ENCODE measurements around the gene KLK11. TPM values are rescaled to one million over a fixed set of nuclear protein-coding genes. Genes with fewer than 3 reads are reported as not detected.

The KLK11 gene
- polyA plus RNA-seq (2013, experiment 1 of 2), result not detected
- not detected for polyA plus RNA-seq (2013, experiment 2 of 2)

GRCh38 chr19:51026554-51026831 is at the start of gene KLK11:
TSS of gene KLK11 (minus strand) at chr19:51026616. CDS start at chr19:51025631, 985 bp downstream.
- H3K36me3 ChIP-seq (ENCODE audit: insufficient read depth, low read length), result no peaks in the 10 kb centered on the region
- no peaks in the 10 kb centered on the region for H3K27me3 ChIP-seq (ENCODE audit: insufficient read depth, low read length)
- no peak within 1 kb of the TSS for H3K27ac ChIP-seq (ENCODE audit: low read depth, low read length)
- no peak within 1 kb of the TSS for H3K9ac ChIP-seq (ENCODE audit: low read depth, low read length)
- H3K9me3 ChIP-seq (ENCODE audit: insufficient read depth, low read depth, low read length), result no peaks in the 10 kb centered on the region
- WGBS, result 90% methylated on average over 11 of the region's 11 CpGs
- H3K4me1 ChIP-seq (ENCODE audit: insufficient read depth, low read length), result peaks cover 8% of the 10 kb centered on the region
- no peak within 1 kb of the TSS for H3K4me3 ChIP-seq (ENCODE audit: low read length)

- Histone ChIP-seq H3K9ac (ENCODE audit: low read depth, low read length) (no peak overlapping the region), H3K4me3 (ENCODE audit: low read length) (no peak overlapping the region), H3K27ac (ENCODE audit: low read depth, low read length) (no peak overlapping the region), H3K4me1 (ENCODE audit: insufficient read depth, low read length) (no peaks in the 10 kb centered on the region), H3K27me3 (ENCODE audit: insufficient read depth, low read length) (no peaks in the 10 kb centered on the region), H3K9me3 (ENCODE audit: insufficient read depth, low read depth, low read length) (peaks cover 10% of the 10 kb centered on the region), H3K36me3 (ENCODE audit: insufficient read depth, low read length) (no peaks in the 10 kb centered on the region)
- WGBS, result 93% methylated on average over 5 of the region's 5 CpGs
Measured at GRCh38 chr19:51075998-51076397, 49.6 kb upstream of the KLK11 start.

GRCh38 chr19:51071095-51071405 is 44.6 kb upstream of the KLK11 start:
- no peak overlapping the region for H3K27ac ChIP-seq (ENCODE audit: low read depth, low read length)
- 0 out of 2 replicates have a peak, but pooled peaks cover under 1% of the 10 kb centered on the region for H3K4me1 ChIP-seq (ENCODE audit: insufficient read depth, low read length)
- H3K9me3 ChIP-seq (ENCODE audit: insufficient read depth, low read depth, low read length), result peaks cover 10% of the 10 kb centered on the region
- H3K9ac ChIP-seq (ENCODE audit: low read depth, low read length), result no peak overlapping the region
- WGBS, result 92% methylated on average over 4 of the region's 4 CpGs
- H3K36me3 ChIP-seq (ENCODE audit: insufficient read depth, low read length), result no peaks in the 10 kb centered on the region
- H3K27me3 ChIP-seq (ENCODE audit: insufficient read depth, low read length), result peaks cover 2% of the 10 kb centered on the region; the same call in 1 of the 2 replicates
- H3K4me3 ChIP-seq (ENCODE audit: low read length), result no peak overlapping the region

GRCh38 chr19:51070334-51071094 is 44.1 kb upstream of the KLK11 start:
- Histone ChIP-seq H3K4me1 (ENCODE audit: insufficient read depth, low read length) (peaks cover 5% of the 10 kb centered on the region; the same call in 1 of the 2 replicates), H3K9me3 (ENCODE audit: insufficient read depth, low read depth, low read length) (peaks cover 10% of the 10 kb centered on the region), H3K9ac (ENCODE audit: low read depth, low read length) (no peak overlapping the region), H3K36me3 (ENCODE audit: insufficient read depth, low read length) (no peaks in the 10 kb centered on the region), H3K27ac (ENCODE audit: low read depth, low read length) (no peak overlapping the region), H3K4me3 (ENCODE audit: low read length) (no peak overlapping the region), H3K27me3 (ENCODE audit: insufficient read depth, low read length) (peaks cover 7% of the 10 kb centered on the region; the same call in 1 of the 2 replicates)
- WGBS, result 92% methylated on average over 5 of the region's 5 CpGs

- no peaks in the 10 kb centered on the region for H3K9me3 ChIP-seq (ENCODE audit: insufficient read depth, low read depth, low read length)
- 81% methylated on average over 7 of the region's 7 CpGs for WGBS
- H3K27ac ChIP-seq (ENCODE audit: low read depth, low read length), result no peak overlapping the region
- H3K4me3 ChIP-seq (ENCODE audit: low read length), result no peak overlapping the region
- H3K9ac ChIP-seq (ENCODE audit: low read depth, low read length), result no peak overlapping the region
- H3K4me1 ChIP-seq (ENCODE audit: insufficient read depth, low read length), result peaks cover 5% of the 10 kb centered on the region; the same call in 1 of the 2 replicates
- peaks cover 15% of the 10 kb centered on the region; the same call in 1 of the 2 replicates for H3K27me3 ChIP-seq (ENCODE audit: insufficient read depth, low read length)
- no peaks in the 10 kb centered on the region for H3K36me3 ChIP-seq (ENCODE audit: insufficient read depth, low read length)
Measured at GRCh38 chr19:51066393-51067186, 40.2 kb upstream of the KLK11 start.

GRCh38 chr19:51065221-51065960 is 39.0 kb upstream of the KLK11 start:
- Histone ChIP-seq H3K9me3 (ENCODE audit: insufficient read depth, low read depth, low read length) (no peaks in the 10 kb centered on the region), H3K27ac (ENCODE audit: low read depth, low read length) (no peak overlapping the region; the same call in 1 of the 2 replicates), H3K9ac (ENCODE audit: low read depth, low read length) (no peak overlapping the region), H3K4me1 (ENCODE audit: insufficient read depth, low read length) (peaks cover 5% of the 10 kb centered on the region; the same call in 1 of the 2 replicates), H3K27me3 (ENCODE audit: insufficient read depth, low read length) (peaks cover 15% of the 10 kb centered on the region; the same call in 1 of the 2 replicates), H3K4me3 (ENCODE audit: low read length) (peak overlapping the region; percentile 61), H3K36me3 (ENCODE audit: insufficient read depth, low read length) (no peaks in the 10 kb centered on the region)
- WGBS, result 8% methylated on average over 23 of the region's 25 CpGs

- Histone ChIP-seq H3K27me3 (ENCODE audit: insufficient read depth, low read length) (peaks cover 15% of the 10 kb centered on the region; the same call in 1 of the 2 replicates), H3K4me1 (ENCODE audit: insufficient read depth, low read length) (peaks cover 5% of the 10 kb centered on the region; the same call in 1 of the 2 replicates), H3K36me3 (ENCODE audit: insufficient read depth, low read length) (no peaks in the 10 kb centered on the region), H3K9me3 (ENCODE audit: insufficient read depth, low read depth, low read length) (no peaks in the 10 kb centered on the region), H3K9ac (ENCODE audit: low read depth, low read length) (no peak within 1 kb of the TSS; the same call in 1 of the 2 replicates), H3K27ac (ENCODE audit: low read depth, low read length) (no peak within 1 kb of the TSS; the same call in 1 of the 2 replicates), H3K4me3 (ENCODE audit: low read length) (peak within 1 kb of the TSS; percentile 61)
- 16% methylated on average over 35 of the region's 38 CpGs for WGBS
Measured at GRCh38 chr19:51064534-51065220, 38.3 kb upstream of the KLK11 start, which contains the start of gene KLK13. TSS of gene KLK13 (minus strand) at chr19:51065092. CDS start at chr19:51065067, 25 bp downstream.

GRCh38 chr19:51063664-51064063 is 37.2 kb upstream of the KLK11 start:
- no peak overlapping the region for H3K9ac ChIP-seq (ENCODE audit: low read depth, low read length)
- H3K4me3 ChIP-seq (ENCODE audit: low read length), result no peak overlapping the region
- no peak overlapping the region for H3K27ac ChIP-seq (ENCODE audit: low read depth, low read length)
- H3K36me3 ChIP-seq (ENCODE audit: insufficient read depth, low read length), result no peaks in the 10 kb centered on the region
- H3K9me3 ChIP-seq (ENCODE audit: insufficient read depth, low read depth, low read length), result no peaks in the 10 kb centered on the region
- H3K4me1 ChIP-seq (ENCODE audit: insufficient read depth, low read length), result peaks cover 5% of the 10 kb centered on the region; the same call in 1 of the 2 replicates
- WGBS, result 97% methylated on average over 7 of the region's 7 CpGs
- peaks cover 15% of the 10 kb centered on the region; the same call in 1 of the 2 replicates for H3K27me3 ChIP-seq (ENCODE audit: insufficient read depth, low read length)

GRCh38 chr19:51060973-51061372 is 34.6 kb upstream of the KLK11 start:
- no peak overlapping the region for H3K4me3 ChIP-seq (ENCODE audit: low read length)
- H3K9me3 ChIP-seq (ENCODE audit: insufficient read depth, low read depth, low read length), result no peaks in the 10 kb centered on the region
- peaks cover 4% of the 10 kb centered on the region; the same call in 1 of the 2 replicates for H3K4me1 ChIP-seq (ENCODE audit: insufficient read depth, low read length)
- no peak overlapping the region for H3K9ac ChIP-seq (ENCODE audit: low read depth, low read length)
- WGBS, result 0% methylated on average over 1 of the region's 1 CpG
- H3K27ac ChIP-seq (ENCODE audit: low read depth, low read length), result no peak overlapping the region
- peaks cover 12% of the 10 kb centered on the region; the same call in 1 of the 2 replicates for H3K27me3 ChIP-seq (ENCODE audit: insufficient read depth, low read length)
- no peaks in the 10 kb centered on the region for H3K36me3 ChIP-seq (ENCODE audit: insufficient read depth, low read length)

- Histone ChIP-seq H3K9ac (ENCODE audit: low read depth, low read length) (no peak overlapping the region), H3K4me1 (ENCODE audit: insufficient read depth, low read length) (no peaks in the 10 kb centered on the region), H3K4me3 (ENCODE audit: low read length) (no peak overlapping the region), H3K9me3 (ENCODE audit: insufficient read depth, low read depth, low read length) (no peaks in the 10 kb centered on the region), H3K27ac (ENCODE audit: low read depth, low read length) (no peak overlapping the region), H3K36me3 (ENCODE audit: insufficient read depth, low read length) (no peaks in the 10 kb centered on the region), H3K27me3 (ENCODE audit: insufficient read depth, low read length) (peaks cover 7% of the 10 kb centered on the region; the same call in 1 of the 2 replicates)
- WGBS, result 71% methylated on average over 4 of the region's 4 CpGs
Measured at GRCh38 chr19:51060336-51060735, 33.9 kb upstream of the KLK11 start.
